ENCODE data around the gene ARHGAP6.

Gene ARHGAP6

GRCh38 chrX:11164433-11164832, 501.3 kb downstream of the ARHGAP6 start:
- peaks cover 96% of the 10 kb centered on the region for H3K27me3 ChIP-seq
- no peaks in the 10 kb centered on the region for H4K20me1 ChIP-seq
- no peak overlapping the region for H3K4me3 ChIP-seq
- no peaks in the 10 kb centered on the region for H3K9me3 ChIP-seq
- no peak overlapping the region for H3K27ac ChIP-seq
- H3K36me3 ChIP-seq: no peaks in the 10 kb centered on the region
- no peak overlapping the region for H3K4me2 ChIP-seq
- H3K9ac ChIP-seq: no peak overlapping the region
- H3K4me1 ChIP-seq: no peaks in the 10 kb centered on the region
- no peak for TF ChIP-seq Cebpa-rat (IDR thresholded peaks at IDR 0.05)

GRCh38 chrX:11159149-11159548, 506.6 kb downstream of the ARHGAP6 start:
- H4K20me1 ChIP-seq: no peaks in the 10 kb centered on the region; the same call in 1 of the 2 replicates
- H3K9me3 ChIP-seq: no peaks in the 10 kb centered on the region
- H3K4me2 ChIP-seq: no peak overlapping the region
- H3K36me3 ChIP-seq: no peaks in the 10 kb centered on the region
- H3K4me1 ChIP-seq: no peaks in the 10 kb centered on the region
- no peak for TF ChIP-seq Cebpa-rat (IDR thresholded peaks at IDR 0.05)
- no peak overlapping the region for H3K27ac ChIP-seq
- no peak overlapping the region for H3K4me3 ChIP-seq
- H3K27me3 ChIP-seq: peaks cover 89% of the 10 kb centered on the region
- no peak overlapping the region for H3K9ac ChIP-seq

GRCh38 chrX:11151799-11152559, 513.7 kb downstream of the ARHGAP6 start:
- Histone ChIP-seq H3K27me3 (peaks cover 81% of the 10 kb centered on the region), H3K9me3 (no peaks in the 10 kb centered on the region), H4K20me1 (peaks cover 8% of the 10 kb centered on the region; the same call in 1 of the 2 replicates), H3K4me1 (no peaks in the 10 kb centered on the region), H3K9ac (no peak overlapping the region), H3K36me3 (no peaks in the 10 kb centered on the region), H3K27ac (no peak overlapping the region), H3K4me3 (no peak overlapping the region), H3K4me2 (no peak overlapping the region)
- TF ChIP-seq Cebpa-rat (IDR thresholded peaks at IDR 0.05): no peak

- H4K20me1 ChIP-seq: peaks cover 8% of the 10 kb centered on the region; the same call in 1 of the 2 replicates
- H3K9me3 ChIP-seq: no peaks in the 10 kb centered on the region
- no peak overlapping the region for H3K4me3 ChIP-seq
- TF ChIP-seq Cebpa-rat (IDR thresholded peaks at IDR 0.05): no peak
- H3K36me3 ChIP-seq: no peaks in the 10 kb centered on the region
- H3K4me2 ChIP-seq: no peak overlapping the region
- H3K27me3 ChIP-seq: peaks cover 89% of the 10 kb centered on the region
- H3K27ac ChIP-seq: no peak overlapping the region
- no peak overlapping the region for H3K9ac ChIP-seq
- no peaks in the 10 kb centered on the region for H3K4me1 ChIP-seq
Measured at GRCh38 chrX:11148401-11148800, 517.3 kb downstream of the ARHGAP6 start.

DNA sequence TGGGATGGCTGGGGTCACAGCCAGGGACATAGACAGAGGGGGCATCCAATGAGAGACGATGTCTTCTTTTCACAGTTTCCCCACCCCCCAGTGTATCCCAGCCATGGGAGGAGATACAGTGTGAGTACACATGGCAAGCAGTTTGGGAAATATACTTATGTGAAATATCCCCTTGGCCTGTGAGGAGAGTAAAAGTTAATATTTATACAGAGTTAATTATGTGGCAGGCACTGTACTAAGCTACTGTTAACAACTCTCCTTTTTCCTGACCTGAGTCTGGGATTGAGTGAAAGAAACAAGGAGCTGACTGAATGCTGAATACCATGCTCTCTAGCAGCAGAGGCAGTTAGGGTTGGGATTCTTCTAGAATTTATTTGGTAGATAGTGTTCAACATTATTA, 519.3 kb downstream of the ARHGAP6 start:
- H3K27me3 ChIP-seq: peaks cover 89% of the 10 kb centered on the region
- H3K9ac ChIP-seq: no peak overlapping the region
- H3K4me1 ChIP-seq: no peaks in the 10 kb centered on the region

GRCh38 chrX:11143931-11144678, 521.6 kb downstream of the ARHGAP6 start:
- Histone ChIP-seq H3K4me3 (no peak overlapping the region), H3K27ac (no peak overlapping the region), H3K9ac (no peak overlapping the region), H4K20me1 (peaks cover 11% of the 10 kb centered on the region; the same call in 1 of the 2 replicates), H3K4me2 (no peak overlapping the region), H3K36me3 (no peaks in the 10 kb centered on the region), H3K9me3 (no peaks in the 10 kb centered on the region), H3K27me3 (peaks cover 88% of the 10 kb centered on the region), H3K4me1 (no peaks in the 10 kb centered on the region)
- no peak for TF ChIP-seq Cebpa-rat (IDR thresholded peaks at IDR 0.05)

More for the DNA sequence above, 519.3 kb downstream of the ARHGAP6 start:
- no peak overlapping the region for H3K4me2 ChIP-seq
- no peaks in the 10 kb centered on the region for H3K36me3 ChIP-seq
- TF ChIP-seq Cebpa-rat (IDR thresholded peaks at IDR 0.05): no peak
- H4K20me1 ChIP-seq: peaks cover 8% of the 10 kb centered on the region; the same call in 1 of the 2 replicates
- no peak overlapping the region for H3K27ac ChIP-seq
- no peaks in the 10 kb centered on the region for H3K9me3 ChIP-seq
- H3K4me3 ChIP-seq: no peak overlapping the region

GRCh38 chrX:11138498-11139390, 527.0 kb downstream of the ARHGAP6 start:
- Histone ChIP-seq H3K4me1 (no peaks in the 10 kb centered on the region), H3K27me3 (peaks cover 74% of the 10 kb centered on the region), H3K36me3 (no peaks in the 10 kb centered on the region), H3K27ac (no peak overlapping the region), H3K4me3 (no peak overlapping the region), H3K4me2 (no peak overlapping the region), H3K9ac (no peak overlapping the region), H4K20me1 (peaks cover 5% of the 10 kb centered on the region; the same call in 1 of the 2 replicates), H3K9me3 (no peaks in the 10 kb centered on the region)
- no peak for TF ChIP-seq Cebpa-rat (IDR thresholded peaks at IDR 0.05)

DNA sequence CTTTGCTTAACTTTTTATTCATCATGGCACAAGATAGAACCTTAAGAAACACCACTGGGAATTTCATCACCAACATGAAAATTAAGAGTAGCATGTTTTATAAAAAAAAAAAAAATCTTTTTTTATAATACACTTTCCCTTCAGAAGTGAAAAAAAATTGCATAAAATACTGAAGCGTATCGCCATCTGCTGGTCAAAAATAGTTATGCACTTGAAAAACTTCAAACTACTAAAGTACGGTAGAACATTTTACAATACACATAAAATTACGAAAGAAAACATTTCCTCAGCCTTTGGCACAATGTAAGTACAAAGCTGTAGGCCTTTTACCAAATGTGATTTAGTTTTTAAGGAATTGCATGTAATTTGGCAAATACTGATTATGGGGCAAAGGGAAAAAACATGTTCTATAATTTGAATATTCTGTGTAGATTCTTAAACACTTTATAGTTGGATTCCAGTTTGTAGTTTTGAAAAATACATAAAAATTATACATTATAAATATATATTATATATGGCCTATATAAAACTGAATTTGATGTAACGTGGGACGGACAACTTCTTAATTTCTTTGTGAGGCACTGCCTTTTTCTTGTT, 528.1 kb downstream of the ARHGAP6 start:
- no peak overlapping the region for H3K4me2 ChIP-seq
- peaks cover 5% of the 10 kb centered on the region; the same call in 1 of the 2 replicates for H4K20me1 ChIP-seq

GRCh38 chrX:11135564-11136185, 530.0 kb downstream of the ARHGAP6 start:
- Histone ChIP-seq H3K27me3 (peaks cover 78% of the 10 kb centered on the region), H3K4me1 (no peaks in the 10 kb centered on the region), H3K27ac (no peak overlapping the region), H3K4me2 (no peak overlapping the region), H3K9me3 (no peaks in the 10 kb centered on the region), H3K9ac (no peak overlapping the region), H3K4me3 (no peak overlapping the region), H4K20me1 (peaks cover 5% of the 10 kb centered on the region; the same call in 1 of the 2 replicates), H3K36me3 (no peaks in the 10 kb centered on the region)
- no peak for TF ChIP-seq Cebpa-rat (IDR thresholded peaks at IDR 0.05)

More for the DNA sequence above, 528.1 kb downstream of the ARHGAP6 start:
- no peak overlapping the region for H3K4me3 ChIP-seq
- no peak overlapping the region for H3K27ac ChIP-seq
- no peaks in the 10 kb centered on the region for H3K36me3 ChIP-seq
- H3K9ac ChIP-seq: no peak overlapping the region
- no peaks in the 10 kb centered on the region for H3K9me3 ChIP-seq
- H3K27me3 ChIP-seq: peaks cover 74% of the 10 kb centered on the region
- no peak for TF ChIP-seq Cebpa-rat (IDR thresholded peaks at IDR 0.05)
- no peaks in the 10 kb centered on the region for H3K4me1 ChIP-seq

Measured in BLaER1 (cell line).